Stomach (tissue), 9 donors: ENCODE data around the gene SNPH. TPM values are rescaled to one million over a fixed set of nuclear protein-coding genes. Genes with fewer than 3 reads are reported as not detected.
"Not testable (repeated sequence)": the region's sequence is repeated elsewhere in the genome, so short reads cannot be mapped to it uniquely, and the experiment has no call there.

Experiments
- DNase-seq, 2 donors: peaks; one replicate each; pipeline versions ENCODE4 v3.0.0 to v3.0.0-alpha.2; 2013 to 2019
- H3K27ac ChIP-seq, 5 donors: fragments of 200-600 bp in 4 of 5; sonication (generic) in 4 of 5; one replicate each; pipeline ENCODE4 v1.5.1; 2013 to 2019; ENCODE audit warnings: mild to moderate bottlenecking in 1 of 5, moderate library complexity in 1 of 5
- H3K27me3 ChIP-seq, 3 donors: fragments of 200-600 bp; sonication (generic); one replicate each; pipeline ENCODE4 v1.5.1; 2017 to 2019; ENCODE audit warnings: mixed run types in 1 of 3
- H3K36me3 ChIP-seq, 4 donors: fragments of 200-600 bp; sonication (generic); 1 replicate in 3 of 4; 2 replicates in 1 of 4; pipeline ENCODE4 v1.5.1; 2016 to 2019
- H3K4me1 ChIP-seq, 4 donors: fragments of 200-600 bp; sonication (generic); one replicate each; pipeline ENCODE4 v1.5.1; 2016 to 2019
- H3K4me3 ChIP-seq, 4 donors: fragments of 200-600 bp; sonication (generic) in 3 of 4; one replicate each; pipeline ENCODE4 v1.5.1; 2016 to 2019; ENCODE audit warnings: mild to moderate bottlenecking in 1 of 4
- H3K9me3 ChIP-seq, 4 donors: fragments of 200-600 bp; sonication (generic); one replicate each; pipeline ENCODE4 v1.5.1; 2016 to 2019
- EP300 ChIP-seq: sonication (generic); formaldehyde crosslinking; IDR thresholded peaks from one replicate; pipeline ENCODE4 v1.6.1; 2017; ENCODE audit warnings: antibody characterized with exemption
- POLR2A ChIP-seq, 4 donors: fragments of 450-650 bp; IDR thresholded peaks; one replicate each; pipeline ENCODE4 v1.6.1; 2016; ENCODE audit warnings: antibody characterized with exemption in 4 of 4, control low read depth in 2 of 4, mild to moderate bottlenecking in 1 of 4, moderate library complexity in 1 of 4
- POLR2AphosphoS5 ChIP-seq, 3 donors: sonication (generic); formaldehyde crosslinking; IDR thresholded peaks; one replicate each; pipeline ENCODE4 v1.6.1; 2016; ENCODE audit warnings: antibody characterized with exemption in 3 of 3
- WGBS, 5 donors: extraction: QIAGEN DNeasy Blood & Tissue Kit in 3 of 5; methylation state at CpG; one replicate each; pipeline versions ENCODE4 v1.1.5 to v1.1.7; 2013 to 2018; 5-methylcytosine and 5-hydroxymethylcytosine counted together
- intact Hi-C: fragments of 100-400 bp; cut with DNase I; formaldehyde crosslinking; loops from one replicate; pipeline ENCODE4 v1.15.1; 2023; ENCODE audit warnings: low total_unique reads
- polyA plus RNA-seq, 3 donors: library from polyadenylated mRNA; stranded (reverse); fragments of 200-250 nt; gene quantifications; one replicate each; pipeline ENCODE4 v1.2.3, GENCODE V29; 2013
- total RNA-seq, 5 donors: library from RNA; depleted of rRNA; stranded (reverse); fragments of >200 nt; gene quantifications; one replicate each; pipeline versions ENCODE4 v1.1.0 to v1.2.3, GENCODE V29; 2014 to 2016
- TF ChIP-seq, protein P1 (sequence below), 7 experiments: fragments of 450-650 bp in 4 of 7; fragments of 200-600 bp in 3 of 7; sonication (generic) in 3 of 7; IDR thresholded peaks; one replicate each; pipeline ENCODE4 v1.5.1; 2016 to 2019; ENCODE audit warnings: antibody characterized with exemption in 7 of 7, control low read depth in 2 of 7, mild to moderate bottlenecking in 1 of 7
- donor health status: healthy with polysubstance abuse.
- donor health status: Bipolar disorder and iron deficiency.
- donor health status: healthy.

The SNPH gene
- total and polyA plus RNA-seq, 8 donors = 1.8 to 15.6 (median 3.9) TPM

DNA sequence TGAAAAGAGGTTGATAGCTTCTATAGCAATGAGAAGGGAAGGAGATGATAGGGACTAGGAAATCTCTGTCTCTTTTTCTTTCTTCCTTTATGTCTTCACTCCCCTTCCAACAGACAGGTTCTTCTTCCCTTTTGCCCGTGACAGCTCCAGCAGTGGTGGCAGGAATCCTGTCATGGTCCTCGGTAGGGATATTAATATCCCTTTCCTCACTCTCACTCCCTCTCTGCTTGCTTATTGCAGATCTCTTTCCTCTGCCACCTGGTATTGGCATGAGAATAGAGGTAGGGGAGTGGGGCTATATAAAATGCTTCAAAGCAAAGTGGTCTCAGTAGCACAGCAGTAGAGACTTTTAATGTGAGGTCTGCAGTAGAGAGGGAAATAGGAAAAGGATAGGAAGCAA lies 20.5 kb upstream of the SNPH start:
- peaks cover 0 to 21% (median 0%) of the 10 kb centered on the region in 3 donors for H3K27me3 ChIP-seq

DNA sequence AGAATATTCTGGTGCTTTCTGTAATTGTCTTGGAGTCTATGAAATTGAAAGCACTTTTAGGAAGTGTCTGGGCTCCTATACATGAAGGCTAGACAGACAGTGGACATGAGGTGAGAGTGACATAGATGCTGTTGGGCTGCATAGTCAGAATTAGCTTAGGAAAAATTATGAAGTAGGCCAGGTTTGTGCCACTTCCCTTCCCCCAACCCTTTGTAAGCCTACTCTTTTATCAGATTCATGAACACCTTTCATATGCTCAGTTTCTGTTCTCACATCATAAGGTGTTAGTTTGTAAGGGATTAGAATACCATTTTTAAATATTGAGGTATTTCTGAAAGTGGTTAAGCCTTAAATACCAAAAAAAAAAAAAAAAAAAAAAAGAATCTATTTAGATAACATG lies 18.4 kb upstream of the SNPH start:
- no peak for DNase-seq
- Histone ChIP-seq H3K36me3 (no peaks in the 10 kb centered on the region), H3K4me1 (no peaks in the 10 kb centered on the region), H3K9me3 (no peaks in the 10 kb centered on the region), H3K27ac (no peak overlapping the region), H3K4me3 (no peak overlapping the region), H3K27me3 (no peaks in the 10 kb centered on the region)
- TF ChIP-seq EP300 = no peak
- no peak for TF ChIP-seq POLR2A (IDR thresholded peaks at IDR 0.05)
- TF ChIP-seq POLR2AphosphoS5 (IDR thresholded peaks at IDR 0.05) = no peak
- TF ChIP-seq, protein P1, sequence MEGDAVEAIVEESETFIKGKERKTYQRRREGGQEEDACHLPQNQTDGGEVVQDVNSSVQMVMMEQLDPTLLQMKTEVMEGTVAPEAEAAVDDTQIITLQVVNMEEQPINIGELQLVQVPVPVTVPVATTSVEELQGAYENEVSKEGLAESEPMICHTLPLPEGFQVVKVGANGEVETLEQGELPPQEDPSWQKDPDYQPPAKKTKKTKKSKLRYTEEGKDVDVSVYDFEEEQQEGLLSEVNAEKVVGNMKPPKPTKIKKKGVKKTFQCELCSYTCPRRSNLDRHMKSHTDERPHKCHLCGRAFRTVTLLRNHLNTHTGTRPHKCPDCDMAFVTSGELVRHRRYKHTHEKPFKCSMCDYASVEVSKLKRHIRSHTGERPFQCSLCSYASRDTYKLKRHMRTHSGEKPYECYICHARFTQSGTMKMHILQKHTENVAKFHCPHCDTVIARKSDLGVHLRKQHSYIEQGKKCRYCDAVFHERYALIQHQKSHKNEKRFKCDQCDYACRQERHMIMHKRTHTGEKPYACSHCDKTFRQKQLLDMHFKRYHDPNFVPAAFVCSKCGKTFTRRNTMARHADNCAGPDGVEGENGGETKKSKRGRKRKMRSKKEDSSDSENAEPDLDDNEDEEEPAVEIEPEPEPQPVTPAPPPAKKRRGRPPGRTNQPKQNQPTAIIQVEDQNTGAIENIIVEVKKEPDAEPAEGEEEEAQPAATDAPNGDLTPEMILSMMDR (IDR thresholded peaks at IDR 0.05) = no peak
- intact Hi-C loops = no loop called here

More for the DNA sequence above, 20.5 kb upstream of the SNPH start:
- H3K4me3 ChIP-seq = no peak overlapping the region
- WGBS, 5 donors = 54 to 60% (median 57%) methylated on average over 2 of the region's 2 CpGs
- no peaks in the 10 kb centered on the region for H3K9me3 ChIP-seq
- intact Hi-C loops = no loop called here
- H3K4me1 ChIP-seq = no peaks in the 10 kb centered on the region
- no peak for DNase-seq
- TF ChIP-seq, protein P1 (IDR thresholded peaks at IDR 0.05) = no peak
- no peak for TF ChIP-seq POLR2A (IDR thresholded peaks at IDR 0.05)
- TF ChIP-seq EP300 = no peak
- no peak for TF ChIP-seq POLR2AphosphoS5 (IDR thresholded peaks at IDR 0.05)
- no peaks in the 10 kb centered on the region for H3K36me3 ChIP-seq
- H3K27ac ChIP-seq = no peak overlapping the region

DNA sequence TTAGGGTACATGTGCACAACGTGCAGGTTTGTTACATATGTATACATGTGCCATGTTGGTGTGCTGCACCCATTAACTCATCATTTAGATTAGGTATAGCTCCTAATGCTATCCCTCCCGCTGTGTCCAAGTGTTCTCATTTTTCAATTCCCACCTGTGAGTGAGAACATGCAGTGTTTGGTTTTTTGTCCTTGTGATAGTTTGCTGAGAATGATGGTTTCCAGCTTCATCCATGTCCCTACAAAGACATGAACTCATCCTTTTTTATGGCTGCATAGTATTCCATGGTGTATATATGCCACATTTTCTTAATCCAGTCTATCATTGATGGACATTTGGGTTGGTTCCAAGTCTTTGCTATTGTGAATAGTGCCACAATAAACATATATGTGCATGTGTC lies 15.8 kb upstream of the SNPH start:
- H3K4me3 ChIP-seq, H3K27ac ChIP-seq, H3K27me3 ChIP-seq, H3K9me3 ChIP-seq, DNase-seq, intact Hi-C loops, H3K4me1 ChIP-seq, H3K36me3 ChIP-seq: not testable (repeated sequence)
- 86 to 98% (median 93%) methylated on average over 2 of the region's 2 CpGs for WGBS, 5 donors

DNA sequence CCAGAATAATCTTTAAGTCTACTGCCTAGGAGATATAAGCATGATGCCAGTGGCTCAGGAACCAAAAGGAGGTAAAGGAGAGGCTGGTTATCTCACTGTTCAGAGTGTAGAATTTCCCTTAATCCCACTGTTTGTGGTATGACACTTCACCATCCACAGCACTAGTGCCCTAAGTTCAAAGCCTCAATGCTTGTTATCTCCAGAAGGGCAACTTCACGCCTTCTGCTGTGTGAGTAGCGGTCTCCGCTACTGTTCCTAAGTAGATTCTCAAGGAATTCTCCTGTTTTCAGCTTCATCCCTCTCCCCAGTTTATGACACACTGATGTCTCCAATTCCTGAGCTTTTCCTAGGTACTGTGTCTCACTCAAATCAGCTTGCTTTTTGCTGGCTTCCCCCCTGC lies 13.7 kb upstream of the SNPH start:
- no peak for TF ChIP-seq EP300
- no peak for TF ChIP-seq POLR2A (IDR thresholded peaks at IDR 0.05)
- TF ChIP-seq, protein P1 (IDR thresholded peaks at IDR 0.05) = no peak
- no peak for TF ChIP-seq POLR2AphosphoS5 (IDR thresholded peaks at IDR 0.05)
- Histone ChIP-seq H3K27ac (no peak overlapping the region), H3K4me1 (no peaks in the 10 kb centered on the region), H3K9me3 (no peaks in the 10 kb centered on the region), H3K4me3 (no peak overlapping the region), H3K36me3 (no peaks in the 10 kb centered on the region), H3K27me3 (peaks cover 0 to 6% (median 0%) of the 10 kb centered on the region in 3 donors)
- no peak for DNase-seq
- intact Hi-C loops = no loop called here
- 68 to 77% (median 73%) methylated on average over 3 of the region's 3 CpGs for WGBS, 5 donors

DNA sequence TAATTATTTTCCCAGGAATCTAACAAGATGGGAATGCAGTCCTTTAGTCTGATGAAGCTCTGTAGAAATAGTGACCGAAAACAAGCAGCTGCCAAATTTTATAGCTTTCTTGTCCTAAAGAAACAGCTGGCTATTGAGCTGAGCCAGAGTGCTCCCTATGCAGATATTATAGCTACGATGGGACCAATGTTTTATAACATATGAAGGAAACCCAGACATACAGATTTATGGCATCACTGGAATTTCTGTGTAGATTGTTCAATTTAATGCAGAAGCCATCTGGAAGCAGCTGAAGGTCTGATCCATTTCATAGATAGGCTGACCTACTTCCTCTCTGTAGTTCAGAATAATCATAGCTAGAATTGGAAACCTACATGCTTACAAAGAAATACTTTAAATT lies 11.8 kb upstream of the SNPH start:
- Histone ChIP-seq H3K27ac (no peak overlapping the region), H3K36me3 (no peaks in the 10 kb centered on the region), H3K27me3 (peaks cover 0 to 6% (median 0%) of the 10 kb centered on the region in 3 donors), H3K4me3 (no peak overlapping the region), H3K9me3 (no peaks in the 10 kb centered on the region), H3K4me1 (no peaks in the 10 kb centered on the region)
- TF ChIP-seq POLR2AphosphoS5 (IDR thresholded peaks at IDR 0.05) (no peak), POLR2A (IDR thresholded peaks at IDR 0.05) (no peak), EP300 (no peak)
- TF ChIP-seq, protein P1 (IDR thresholded peaks at IDR 0.05) = no peak
- no peak for DNase-seq
- intact Hi-C loops = no loop called here
- WGBS, 5 donors = 57 to 70% (median 67%) methylated on average over 2 of the region's 2 CpGs
